Common myeloid progenitor, CD34-positive (primary cell): Measurements from ENCODE around the gene MSI2.

Source experiments
- CTCF ChIA-PET: fragments of 350-600 bp; sonication (Branson Sonifier 250); formaldehyde crosslinking; loops from one replicate; lab custom pipeline; 2021; ENCODE audit warnings: antibody characterized with exemption; lab: Charles Lee
- POLR2A ChIA-PET: fragments of 350-600 bp; sonication (Branson Sonifier 250); formaldehyde crosslinking; loops from one replicate; lab custom pipeline; 2021; ENCODE audit warnings: antibody characterized with exemption; lab: Charles Lee
- DNase-seq, 3 donors: peaks; one replicate each; pipeline versions ENCODE4 v3.0.0 to v3.0.0-alpha.2; 2013
- H3K27ac ChIP-seq, 2 experiments: 1 replicate in 1 of 2; 2 replicates in 1 of 2; pipeline ENCODE4 v1.7.0; 2013; ENCODE audit warnings: inconsistent platforms in 2 of 2, low read length in 2 of 2, mild to moderate bottlenecking in 2 of 2, low read depth in 1 of 2, moderate library complexity in 1 of 2; ENCODE audit not compliant: severe bottlenecking in 2 of 2, insufficient read depth in 1 of 2, poor library complexity in 1 of 2
- H3K27me3 ChIP-seq, 5 experiments: replicated peaks in 2 of 5; 1 replicate in 3 of 5; 2 replicates in 2 of 5; pipeline versions ENCODE4 v1.6.1 to v1.7.0; 2013; ENCODE audit warnings: low read length in 4 of 5, mild to moderate bottlenecking in 2 of 5, moderate library complexity in 2 of 5, inconsistent platforms in 1 of 5; ENCODE audit not compliant: insufficient read depth in 5 of 5, control insufficient read depth in 4 of 5
- H3K36me3 ChIP-seq, 4 experiments: 1 replicate in 2 of 4; 2 replicates in 2 of 4; pipeline versions ENCODE4 v1.6.1 to v1.7.0; 2013; ENCODE audit warnings: low read length in 3 of 4, control low read depth in 1 of 4, mild to moderate bottlenecking in 1 of 4; ENCODE audit not compliant: control insufficient read depth in 4 of 4, insufficient read depth in 4 of 4
- H3K4me1 ChIP-seq, 4 experiments: 1 replicate in 3 of 4; 2 replicates in 1 of 4; pipeline versions ENCODE4 v1.6.1 to v1.7.1; 2013; ENCODE audit warnings: low read length in 3 of 4, mild to moderate bottlenecking in 3 of 4, control low read depth in 1 of 4, inconsistent platforms in 1 of 4, moderate library complexity in 1 of 4; ENCODE audit not compliant: control insufficient read depth in 4 of 4, insufficient read depth in 4 of 4; ENCODE audit errors: control extremely low read depth in 1 of 4
- H3K4me3 ChIP-seq, 7 experiments: 1 replicate in 4 of 7; 2 replicates in 3 of 7; pipeline versions ENCODE4 v1.5.1 to v1.7.0; 2013; ENCODE audit warnings: mild to moderate bottlenecking in 7 of 7, low read length in 6 of 7, moderate library complexity in 6 of 7, inconsistent platforms in 2 of 7, low read depth in 2 of 7, control low read depth in 1 of 7; ENCODE audit not compliant: insufficient read depth in 4 of 7, control insufficient read depth in 1 of 7; ENCODE audit errors: extremely low read depth in 1 of 7
- H3K9me3 ChIP-seq, 5 experiments: 1 replicate in 4 of 5; 2 replicates in 1 of 5; pipeline versions ENCODE4 v1.6.1 to v1.7.1; 2013; ENCODE audit warnings: low read length in 4 of 5, mild to moderate bottlenecking in 2 of 5, inconsistent platforms in 1 of 5, low read depth in 1 of 5, moderate library complexity in 1 of 5; ENCODE audit not compliant: control insufficient read depth in 4 of 5, insufficient read depth in 2 of 5; ENCODE audit errors: control extremely low read depth in 1 of 5
- WGBS: methylation state at CpG from one replicate; pipeline ENCODE4 v1.1.5; 2013; ENCODE audit not compliant: insufficient coverage; 5-methylcytosine and 5-hydroxymethylcytosine counted together

MSI2 gene

GRCh38 chr17:57278740-57279387 is 22.5 kb downstream of the MSI2 start:
- ChIA-PET POLR2A (interaction anchor here (0.9 kb wide), 1 partner anchor 12 kb away, joined by 4 read pairs; no protein-coding TSS in a partner anchor), CTCF (interaction anchor here (0.6 to 4.0 kb wide), 11 partner anchors 9 to 36 kb away, joined by 3 to 12 read pairs (median 4); no protein-coding TSS in a partner anchor)
- WGBS: 95% methylated on average over 9 of the region's 10 CpGs
- Histone ChIP-seq H3K9me3 (no peaks in the 10 kb centered on the region), H3K4me3 (no peak overlapping the region), H3K27ac (peak overlapping the region in 1 of 2 experiments; percentile 37), H3K36me3 (peaks cover 18 to 91% (median 62%) of the 10 kb centered on the region in 4 experiments), H3K27me3 (no peaks in the 10 kb centered on the region), H3K4me1 (peaks cover 3 to 76% (median 62%) of the 10 kb centered on the region in 4 experiments)
- DNase-seq: no peak

- no peak for DNase-seq
- Histone ChIP-seq H3K4me3 (no peak overlapping the region), H3K9me3 (no peaks in the 10 kb centered on the region), H3K27me3 (no peaks in the 10 kb centered on the region), H3K4me1 (peaks cover 3 to 81% (median 68%) of the 10 kb centered on the region in 4 experiments), H3K27ac (peak overlapping the region in 1 of 2 experiments; percentile 37), H3K36me3 (peaks cover 13 to 85% (median 56%) of the 10 kb centered on the region in 4 experiments)
- WGBS: 97% methylated on average over 3 of the region's 3 CpGs
- ChIA-PET POLR2A (interaction anchor here (0.9 kb wide), 1 partner anchor 12 kb away, joined by 4 read pairs; no protein-coding TSS in a partner anchor), CTCF (interaction anchor here (0.8 to 4.0 kb wide), 9 partner anchors 9 to 36 kb away, joined by 3 to 12 read pairs (median 4); no protein-coding TSS in a partner anchor)
These were observed 23.1 kb downstream of the MSI2 start for GRCh38 chr17:57279432-57279831.

- peaks cover 18 to 96% (median 88%) of the 10 kb centered on the region in 4 experiments for H3K4me1 ChIP-seq
- POLR2A ChIA-PET: interaction anchor here (0.8 to 2.0 kb wide), 2 partner anchors 11 to 27 kb away, joined by 3 to 4 read pairs; no protein-coding TSS in a partner anchor
These were observed 25.6 kb downstream of the MSI2 start for GRCh38 chr17:57281887-57282286.

GRCh38 chr17:57282296-57282695 is 26.0 kb downstream of the MSI2 start:
- CTCF ChIA-PET: interaction anchor here (0.6 to 1.2 kb wide), 4 partner anchors 38 to 271 kb away, joined by 3 read pairs; no protein-coding TSS in a partner anchor
- no CpG with 5 or more reads among the region's 1 CpG for WGBS

More at GRCh38 chr17:57281887-57282286, 25.6 kb downstream of the MSI2 start:
- WGBS: 60% methylated on average over 3 of the region's 4 CpGs
- CTCF ChIA-PET: interaction anchor here (0.6 to 1.4 kb wide), 7 partner anchors 9 to 271 kb away, joined by 3 read pairs; no protein-coding TSS in a partner anchor
- no peaks in the 10 kb centered on the region for H3K9me3 ChIP-seq
- H3K27me3 ChIP-seq: no peaks in the 10 kb centered on the region
- peak overlapping the region in 1 of 2 experiments; percentile 88 for H3K27ac ChIP-seq
- H3K36me3 ChIP-seq: peaks cover 6 to 69% (median 41%) of the 10 kb centered on the region in 4 experiments
- peak overlapping the region in 1 of 7 experiments; percentile 13 for H3K4me3 ChIP-seq
- DNase-seq: no peak

DNA sequence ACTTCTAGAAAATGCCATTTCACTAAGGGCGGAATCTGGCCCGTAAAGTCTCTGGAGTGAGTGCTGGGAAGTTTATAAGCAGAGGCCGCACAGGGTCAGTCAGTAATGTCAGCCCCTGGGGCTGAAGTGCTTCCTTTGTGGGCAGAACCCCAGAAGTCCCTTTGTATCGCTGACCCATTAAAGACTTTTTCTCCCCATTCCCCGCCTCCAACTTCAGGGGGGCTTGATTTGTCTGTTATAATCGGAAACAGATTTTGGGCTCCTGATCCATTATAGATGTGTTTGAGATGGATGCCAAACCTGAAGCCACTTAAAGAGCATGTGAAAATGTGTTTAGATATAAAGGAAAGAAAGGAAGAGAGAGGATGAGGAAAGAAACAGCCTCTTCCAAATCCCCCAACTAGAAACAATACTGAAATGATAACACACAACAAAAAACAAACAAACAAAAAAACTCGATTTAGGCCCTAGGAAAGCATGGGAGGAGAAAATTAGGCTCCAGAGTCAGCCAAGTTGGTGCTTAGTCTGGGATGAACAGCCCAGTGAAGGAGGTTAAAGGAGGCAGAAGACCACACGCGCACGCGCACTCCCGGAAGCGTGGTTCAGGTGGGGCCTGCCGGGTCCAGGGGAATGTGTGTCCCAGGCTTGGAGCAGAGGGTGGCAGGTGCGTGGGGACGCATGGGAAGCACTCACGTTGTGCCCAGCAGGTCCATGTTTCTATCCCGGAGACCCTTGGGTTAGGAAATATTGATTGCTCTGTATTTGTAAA is 27.1 kb downstream of the MSI2 start:
- DNase-seq: no peak
- Histone ChIP-seq H3K27me3 (no peaks in the 10 kb centered on the region), H3K4me1 (peaks cover 24 to 100% (median 96%) of the 10 kb centered on the region in 4 experiments), H3K27ac (peak overlapping the region; percentile 69 to 88), H3K9me3 (no peaks in the 10 kb centered on the region), H3K36me3 (peaks cover 6 to 71% (median 37%) of the 10 kb centered on the region in 4 experiments), H3K4me3 (peak overlapping the region in 2 of 7 experiments; percentile 1 to 21)
- POLR2A ChIA-PET: no interaction called here
- WGBS: 77% methylated on average over 12 of the region's 18 CpGs
- CTCF ChIA-PET: interaction anchor here (0.9 to 1.6 kb wide), 3 partner anchors 12 to 117 kb away, joined by 3 to 4 read pairs (median 3); no protein-coding TSS in a partner anchor

More at GRCh38 chr17:57282296-57282695, 26.0 kb downstream of the MSI2 start:
- H3K4me1 ChIP-seq: peaks cover 18 to 99% (median 92%) of the 10 kb centered on the region in 4 experiments
- H3K27me3 ChIP-seq: no peaks in the 10 kb centered on the region
- H3K27ac ChIP-seq: peak overlapping the region; percentile 69 to 88
- no peaks in the 10 kb centered on the region for H3K9me3 ChIP-seq
- H3K4me3 ChIP-seq: peak overlapping the region in 1 of 7 experiments; percentile 13
- POLR2A ChIA-PET: interaction anchor here (0.8 to 2.0 kb wide), 2 partner anchors 12 to 27 kb away, joined by 3 to 4 read pairs; no protein-coding TSS in a partner anchor
- peaks cover 6 to 71% (median 42%) of the 10 kb centered on the region in 4 experiments for H3K36me3 ChIP-seq
- no peak for DNase-seq

DNA sequence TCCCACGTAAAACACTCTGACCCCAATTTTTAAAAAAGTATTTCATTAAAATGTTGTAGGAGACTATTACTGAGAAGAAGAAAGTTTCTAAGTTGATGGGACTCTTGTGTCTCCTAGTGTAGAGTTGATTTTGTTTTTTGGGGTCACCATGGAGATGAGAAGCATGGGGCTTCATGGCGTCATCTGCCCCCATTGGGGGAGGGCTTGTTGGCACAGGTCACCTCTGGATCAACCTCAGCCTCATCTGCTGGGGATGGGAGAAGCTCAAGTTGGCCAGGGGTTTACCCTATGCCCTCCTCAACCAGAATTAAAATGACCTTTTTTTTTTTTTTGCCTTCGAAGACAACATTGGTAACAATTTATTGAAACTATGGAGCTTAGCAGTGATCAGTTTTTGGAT is 28.3 kb downstream of the MSI2 start:
- peak overlapping the region in 6 of 7 experiments; percentile 20 to 74 (median 46) for H3K4me3 ChIP-seq
- no peaks in the 10 kb centered on the region for H3K9me3 ChIP-seq
- CTCF ChIA-PET: interaction anchor here (0.6 to 1.7 kb wide), 11 partner anchors 9 to 662 kb away, joined by 3 to 4 read pairs (median 4); no protein-coding TSS in a partner anchor
- H3K27ac ChIP-seq: peak overlapping the region; percentile 69 to 88
- H3K27me3 ChIP-seq: no peaks in the 10 kb centered on the region
- no CpG with 5 or more reads among the region's 3 CpGs for WGBS
- peak; percentile 65 to 77 (median 76) for DNase-seq
- peaks cover 25 to 100% (median 98%) of the 10 kb centered on the region in 4 experiments for H3K4me1 ChIP-seq
- H3K36me3 ChIP-seq: peaks cover 0 to 67% (median 28%) of the 10 kb centered on the region in 4 experiments
- POLR2A ChIA-PET: interaction anchor here (0.6 kb wide), 1 partner anchor 28 kb away, joined by 3 read pairs; no protein-coding TSS in a partner anchor
